ENCODE measurements around the gene CRCP. TPM values are rescaled to one million over a fixed set of nuclear protein-coding genes. Genes with fewer than 3 reads are reported as not detected.

CRCP gene
- total and polyA plus RNA-seq, 10 of the 15 experiments (the other 5 are each of a cell fraction or from before 2014, with no cell fraction given) = 12.4 to 33.8 (median 29.1) TPM

- H2AFZ ChIP-seq (ENCODE audit: control insufficient read depth, low read depth, low read length) = no peak overlapping the region
- no peak for TF ChIP-seq MYC (IDR thresholded peaks at IDR 0.05; ENCODE audit: insufficient read depth, insufficient read length, insufficient replicate concordance, low read length, severe bottlenecking)
- TF ChIP-seq CHD4 (IDR thresholded peaks at IDR 0.05) = no peak
- H3K4me1 ChIP-seq (ENCODE audit: control insufficient read depth, insufficient read depth, low read length) = no peaks in the 10 kb centered on the region
- H3K4me2 ChIP-seq (ENCODE audit: control insufficient read depth, insufficient read depth) = no peak overlapping the region
- ATAC-seq (no peak), FAIRE-seq (no peak), DNase-seq (ENCODE audit: low read depth, low spot score) (no peak)
- intact Hi-C loops (cut with micrococcal nuclease; ENCODE audit: unreplicated experiment) = no loop called here
- H3K79me2 ChIP-seq (ENCODE audit: control insufficient read depth, insufficient read depth, low read length) = no peaks in the 10 kb centered on the region
- ChIA-PET POLR2A (interaction anchor here (0.6 kb wide), 1 partner anchor 187 kb away, joined by 4 read pairs; no protein-coding TSS in a partner anchor), SMC1A (ENCODE audit: uncharacterized antibody, unreplicated experiment) (interaction anchor here (1.6 kb wide), 1 partner anchor 11 kb away, joined by 5 read pairs; no protein-coding TSS in a partner anchor), RAD21 (ENCODE audit: unreplicated experiment) (no interaction called here), CTCF (no interaction called here)
- no peaks in the 10 kb centered on the region; the same call in 2 of the 3 replicates for H3K9me3 ChIP-seq (replicated peaks; ENCODE audit: control insufficient read depth, insufficient read depth, low read length)
- no TSS peak for BruUV-seq (replicated peaks)
- H3K36me3 ChIP-seq (ENCODE audit: control insufficient read depth in 2 of 2, insufficient read depth in 2 of 2, low read length in 1 of 2) = no peaks in the 10 kb centered on the region
- H3K27ac ChIP-seq (ENCODE audit: control insufficient read depth, insufficient read depth) = no peak overlapping the region
- no peaks in the 10 kb centered on the region for H3K27me3 ChIP-seq (replicated peaks in 1 of 2; ENCODE audit: control insufficient read depth in 2 of 2, insufficient read depth in 2 of 2, low read length in 1 of 2)
- no peak overlapping the region for H3K9ac ChIP-seq (ENCODE audit: control insufficient read depth, insufficient read depth, low read length)
- H3K4me3 ChIP-seq = no peak overlapping the region
- no peaks in the 10 kb centered on the region for H4K20me1 ChIP-seq (ENCODE audit: control insufficient read depth, insufficient read depth)
- in situ Hi-C loops (cut with MboI) = no loop called here
Observed at GRCh38 chr7:66181329-66181728, 66.7 kb downstream of the CRCP start.

DNA sequence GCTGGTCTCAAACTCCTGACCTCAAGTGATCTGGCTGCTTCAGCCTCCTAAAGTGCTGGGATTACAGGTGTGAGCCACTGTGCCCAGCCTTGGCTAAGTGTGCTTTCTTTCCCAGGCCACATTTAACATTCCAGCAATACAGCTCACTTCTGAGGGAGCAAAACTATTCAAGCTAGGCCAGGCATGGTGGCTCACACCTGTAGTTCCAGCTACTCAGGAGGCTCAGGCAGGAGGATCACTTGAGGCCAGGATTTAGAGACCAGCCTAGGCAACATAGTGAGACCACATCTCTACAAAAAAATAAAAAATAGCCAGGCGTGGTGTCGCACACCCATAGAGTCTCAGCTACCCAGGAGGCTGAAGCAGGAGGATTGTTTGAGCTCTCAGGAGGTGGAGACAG lies 67.2 kb downstream of the CRCP start:
- ChIA-PET CTCF (no interaction called here), POLR2A (interaction anchor here (0.6 kb wide), 1 partner anchor 187 kb away, joined by 4 read pairs; no protein-coding TSS in a partner anchor), SMC1A (ENCODE audit: uncharacterized antibody, unreplicated experiment) (interaction anchor here (1.6 kb wide), 1 partner anchor 12 kb away, joined by 5 read pairs; no protein-coding TSS in a partner anchor), RAD21 (ENCODE audit: unreplicated experiment) (no interaction called here)
- no peak for TF ChIP-seq CBFB (IDR thresholded peaks at IDR 0.05; ENCODE audit: low read depth)
- no peak for TF ChIP-seq DPF2 (IDR thresholded peaks at IDR 0.05)
- TF ChIP-seq ZBTB40 (IDR thresholded peaks at IDR 0.05; ENCODE audit: borderline replicate concordance) = no peak
- no peak for TF ChIP-seq BCL11A (IDR thresholded peaks at IDR 0.05; ENCODE audit: low read depth, low read length)
- no peak for TF ChIP-seq EED (IDR thresholded peaks at IDR 0.05; ENCODE audit: low read depth)
- TF ChIP-seq CREB1 (IDR thresholded peaks at IDR 0.05; ENCODE audit: low read depth) = no peak
- TF ChIP-seq SUPT20H (IDR thresholded peaks at IDR 0.05; ENCODE audit: borderline replicate concordance, control insufficient read depth, low read depth, low read length) = no peak
- no peak for TF ChIP-seq PML (IDR thresholded peaks at IDR 0.05; ENCODE audit: low read length)
- no peak for TF ChIP-seq ZSCAN29 (IDR thresholded peaks at IDR 0.05)
- no peak for TF ChIP-seq TCF7 (IDR thresholded peaks at IDR 0.05; ENCODE audit: borderline replicate concordance)
- TF ChIP-seq ATF3 (IDR thresholded peaks at IDR 0.05; ENCODE audit: borderline replicate concordance, extremely low read depth, low read depth, low read length) = no peak
- no peak for TF ChIP-seq CBX5 (IDR thresholded peaks at IDR 0.05; ENCODE audit: low read depth)
- no peak for TF ChIP-seq CEBPB (IDR thresholded peaks at IDR 0.05; ENCODE audit: borderline replicate concordance in 1 of 2, low read depth in 2 of 2, low read length in 2 of 2)
- no peak for TF ChIP-seq ZNF217 (IDR thresholded peaks at IDR 0.05)
- TF ChIP-seq POLR2A (IDR thresholded peaks at IDR 0.05; ENCODE audit: low read depth, low read length) = no peak
- no peak overlapping the region for H3K4me2 ChIP-seq (ENCODE audit: control insufficient read depth, insufficient read depth)
- no TSS peak for BruUV-seq (replicated peaks)
- H3K27ac ChIP-seq (ENCODE audit: control insufficient read depth, insufficient read depth) = no peak overlapping the region
- no peaks in the 10 kb centered on the region for H3K79me2 ChIP-seq (ENCODE audit: control insufficient read depth, insufficient read depth, low read length)
- H3K4me1 ChIP-seq (ENCODE audit: control insufficient read depth, insufficient read depth, low read length) = no peaks in the 10 kb centered on the region
- DNase-seq (ENCODE audit: low read depth, low spot score) (no peak), FAIRE-seq (no peak), ATAC-seq (no peak)
- H4K20me1 ChIP-seq (ENCODE audit: control insufficient read depth, insufficient read depth) = no peaks in the 10 kb centered on the region
- H3K9me3 ChIP-seq (replicated peaks; ENCODE audit: control insufficient read depth, insufficient read depth, low read length) = no peaks in the 10 kb centered on the region; the same call in 2 of the 3 replicates
- intact Hi-C loops (cut with micrococcal nuclease; ENCODE audit: unreplicated experiment) = no loop called here
- H3K36me3 ChIP-seq (ENCODE audit: control insufficient read depth in 2 of 2, insufficient read depth in 2 of 2, low read length in 1 of 2) = no peaks in the 10 kb centered on the region
- in situ Hi-C loops (cut with MboI) = no loop called here
- no peak overlapping the region for H3K9ac ChIP-seq (ENCODE audit: control insufficient read depth, insufficient read depth, low read length)
- no peak overlapping the region for H3K4me3 ChIP-seq
- H2AFZ ChIP-seq (ENCODE audit: control insufficient read depth, low read depth, low read length) = no peak overlapping the region
- 70% methylated on average over 2 of the region's 2 CpGs for whole genome bisulfite sequencing (ENCODE audit: insufficient coverage, insufficient replicate concordance, low lambda C conversion rate, missing lambda C conversion rate)
- no peaks in the 10 kb centered on the region for H3K27me3 ChIP-seq (replicated peaks in 1 of 2; ENCODE audit: control insufficient read depth in 2 of 2, insufficient read depth in 2 of 2, low read length in 1 of 2)
